Measurements from ENCODE around the gene FANK1. TPM values are rescaled to one million over a fixed set of nuclear protein-coding genes. Genes with fewer than 3 reads are reported as not detected.
A peak's percentile ranks its signal among the peaks of the same experiment; 100 is the strongest.
"Not testable (repeated sequence)": the region's sequence is repeated elsewhere in the genome, so short reads cannot be mapped to it uniquely, and the experiment has no call there.

Gene FANK1
- total RNA-seq, 1 donor from 2014 or later: 11.4 TPM

- no peak for DNase-seq (ENCODE audit: extremely low read depth, low read depth, low spot score)
Observed at GRCh38 chr10:125926247-125926646, 29.9 kb downstream of the FANK1 start.

DNA sequence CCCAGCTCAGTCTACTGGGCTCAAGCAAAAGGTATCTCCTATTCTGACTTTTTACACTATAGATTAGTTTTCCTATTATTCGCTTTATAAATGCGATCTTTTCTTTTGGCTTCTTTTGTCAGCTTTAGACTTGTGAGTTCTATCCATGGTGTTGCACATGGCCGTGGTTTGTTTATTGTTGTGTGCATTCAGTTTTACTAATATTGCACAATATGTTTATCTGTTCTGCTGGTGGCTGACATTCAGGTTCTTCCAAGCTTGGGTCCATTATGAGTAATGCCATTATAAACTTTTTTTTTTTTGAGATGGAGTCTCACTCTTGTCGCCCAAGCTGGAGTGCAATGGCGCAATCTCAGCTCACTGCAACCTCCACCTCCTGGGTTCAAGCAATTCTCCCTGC lies 30.9 kb downstream of the FANK1 start:
- DNase-seq (ENCODE audit: extremely low read depth, low read depth, low spot score): not testable (repeated sequence)

GRCh38 chr10:125928928-125929585 lies 32.7 kb downstream of the FANK1 start:
- no peak for DNase-seq (ENCODE audit: extremely low read depth, low read depth, low spot score)

GRCh38 chr10:125929618-125930017 lies 33.3 kb downstream of the FANK1 start:
- DNase-seq (ENCODE audit: extremely low read depth, low read depth, low spot score): no peak

GRCh38 chr10:125933693-125934092 lies 37.3 kb downstream of the FANK1 start:
- no peak for DNase-seq (ENCODE audit: extremely low read depth, low read depth, low spot score)

- DNase-seq (ENCODE audit: extremely low read depth, low read depth, low spot score): no peak
Observed at GRCh38 chr10:125936331-125936730, 40.0 kb downstream of the FANK1 start.

DNA sequence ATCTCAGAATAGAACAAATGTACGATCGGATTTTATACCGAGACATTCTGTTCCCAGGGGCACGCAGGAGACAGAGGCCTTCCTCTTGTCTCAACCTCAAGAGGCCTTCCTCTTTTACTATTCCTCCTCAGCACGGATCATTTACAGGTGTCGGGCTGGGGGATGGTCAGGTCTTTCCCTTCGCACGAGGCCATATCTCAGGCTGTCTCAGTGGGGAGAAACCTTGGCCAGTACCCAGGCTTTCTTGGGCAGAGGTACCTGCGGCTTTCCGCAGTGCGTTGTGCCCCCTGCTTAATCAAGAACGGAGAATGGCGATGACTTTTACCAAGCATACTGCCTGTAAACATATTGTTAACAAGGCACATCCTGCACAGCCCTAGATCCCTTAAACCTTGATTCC lies 44.2 kb downstream of the FANK1 start:
- DNase-seq (ENCODE audit: extremely low read depth, low read depth, low spot score): no peak

GRCh38 chr10:125951290-125951689 lies 54.9 kb downstream of the FANK1 start:
- DNase-seq (ENCODE audit: extremely low read depth, low read depth, low spot score): no peak

GRCh38 chr10:125953778-125954385 lies 57.5 kb downstream of the FANK1 start:
- no peak for DNase-seq (ENCODE audit: extremely low read depth, low read depth, low spot score)

GRCh38 chr10:125955766-125956165 lies 59.4 kb downstream of the FANK1 start:
- no peak for DNase-seq (ENCODE audit: extremely low read depth, low read depth, low spot score)

GRCh38 chr10:125961743-125962142 lies 65.4 kb downstream of the FANK1 start:
- DNase-seq (ENCODE audit: extremely low read depth, low read depth, low spot score): no peak

GRCh38 chr10:125962200-125962599 lies 65.8 kb downstream of the FANK1 start:
- no peak for DNase-seq (ENCODE audit: extremely low read depth, low read depth, low spot score)

DNA sequence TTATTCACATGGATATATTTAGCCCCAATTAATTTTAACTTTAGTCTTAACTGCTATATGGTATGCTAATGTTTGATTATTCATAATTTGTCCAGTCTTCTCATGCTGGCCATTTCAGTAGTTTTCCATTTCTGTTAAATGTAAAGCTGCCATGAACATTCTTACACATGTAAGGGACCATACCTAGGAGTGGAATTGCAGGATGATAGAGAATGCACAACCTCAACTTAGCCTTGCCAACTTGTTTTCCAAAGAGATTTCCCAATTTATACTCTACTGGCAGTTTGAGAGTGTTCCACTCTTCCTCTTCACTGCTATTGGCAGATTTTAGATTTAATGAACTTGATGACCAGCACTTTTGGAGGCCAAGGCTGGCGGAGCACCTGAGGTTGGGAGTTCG lies 68.2 kb downstream of the FANK1 start:
- no peak for DNase-seq (ENCODE audit: extremely low read depth, low read depth, low spot score)

DNA sequence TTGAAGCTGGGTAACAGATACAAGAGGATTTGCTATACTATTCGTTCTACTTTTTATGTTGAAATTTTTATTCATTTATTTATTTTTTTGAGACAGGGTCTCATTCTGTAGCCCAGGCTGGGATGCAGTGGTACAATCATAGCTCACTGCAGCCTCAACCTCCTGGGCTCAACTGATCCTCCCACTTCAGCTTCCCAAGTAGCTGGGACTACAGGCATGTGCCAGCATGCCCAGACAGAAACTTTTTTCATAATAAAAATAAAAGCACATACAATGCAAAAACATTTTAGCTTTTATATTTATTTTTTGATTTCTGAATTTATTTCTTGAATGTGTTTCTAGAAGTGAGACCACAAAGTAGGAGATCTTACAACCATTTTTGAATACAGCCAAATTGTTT lies 71.2 kb downstream of the FANK1 start:
- DNase-seq (ENCODE audit: extremely low read depth, low read depth, low spot score): no peak

DNA sequence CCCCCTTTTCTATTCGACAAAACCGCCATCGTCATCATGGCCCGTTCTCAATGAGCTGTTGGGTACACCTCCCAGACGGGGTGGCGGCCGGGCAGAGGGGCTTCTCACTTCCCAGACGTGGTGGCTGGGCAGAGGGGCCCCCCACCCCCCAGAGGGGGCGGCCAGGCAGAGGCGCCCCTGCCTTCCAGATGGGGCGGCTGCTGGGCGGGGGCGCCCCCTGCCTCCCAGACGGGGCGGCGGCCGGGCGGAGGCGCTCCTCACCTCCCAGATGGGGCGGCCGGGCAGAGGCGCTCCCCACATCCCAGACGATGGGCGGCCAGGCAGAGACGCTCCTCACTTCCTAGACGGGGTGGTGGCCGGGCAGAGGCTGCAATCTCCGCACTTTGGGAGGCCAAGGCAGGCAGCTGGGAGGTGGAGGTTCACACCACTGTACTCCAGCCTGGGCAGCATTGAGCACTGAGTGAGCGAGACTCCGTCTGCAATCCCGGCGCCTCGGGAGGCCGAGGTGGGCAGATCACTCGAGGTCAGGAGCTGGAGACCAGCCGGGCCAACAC lies 73.8 kb downstream of the FANK1 start:
- DNase-seq (ENCODE audit: extremely low read depth, low read depth, low spot score): not testable (repeated sequence)

- no peak for DNase-seq (ENCODE audit: extremely low read depth, low read depth, low spot score)
Observed at GRCh38 chr10:125976960-125977605, 80.7 kb downstream of the FANK1 start.

GRCh38 chr10:125979976-125980375 lies 83.6 kb downstream of the FANK1 start:
- DNase-seq (ENCODE audit: extremely low read depth, low read depth, low spot score): no peak

DNA sequence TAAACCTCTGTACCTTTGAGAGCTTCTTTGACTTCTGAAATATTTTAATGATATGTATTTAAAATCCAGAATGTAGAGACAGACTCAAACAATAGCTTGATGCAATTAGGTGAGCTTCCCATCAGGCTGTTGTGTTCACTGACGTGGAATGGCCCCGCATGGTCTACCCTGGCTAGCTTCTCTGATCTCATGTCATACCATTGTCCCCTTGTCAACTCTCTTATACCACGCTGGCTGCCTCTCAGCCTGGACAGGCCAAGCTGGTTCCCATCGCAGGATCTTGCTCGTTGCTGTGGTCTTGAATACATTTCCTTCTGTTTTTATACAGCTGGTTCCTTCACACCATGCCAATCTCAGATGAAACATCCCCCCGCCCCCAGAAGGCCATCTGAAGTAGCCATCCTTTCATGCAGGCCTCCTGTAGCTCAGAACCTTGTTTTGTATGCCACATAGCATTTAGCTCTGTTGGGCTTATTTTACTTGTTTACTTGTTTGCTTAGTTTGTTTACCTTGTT lies 84.2 kb downstream of the FANK1 start:
- no peak for DNase-seq (ENCODE audit: extremely low read depth, low read depth, low spot score)

DNA sequence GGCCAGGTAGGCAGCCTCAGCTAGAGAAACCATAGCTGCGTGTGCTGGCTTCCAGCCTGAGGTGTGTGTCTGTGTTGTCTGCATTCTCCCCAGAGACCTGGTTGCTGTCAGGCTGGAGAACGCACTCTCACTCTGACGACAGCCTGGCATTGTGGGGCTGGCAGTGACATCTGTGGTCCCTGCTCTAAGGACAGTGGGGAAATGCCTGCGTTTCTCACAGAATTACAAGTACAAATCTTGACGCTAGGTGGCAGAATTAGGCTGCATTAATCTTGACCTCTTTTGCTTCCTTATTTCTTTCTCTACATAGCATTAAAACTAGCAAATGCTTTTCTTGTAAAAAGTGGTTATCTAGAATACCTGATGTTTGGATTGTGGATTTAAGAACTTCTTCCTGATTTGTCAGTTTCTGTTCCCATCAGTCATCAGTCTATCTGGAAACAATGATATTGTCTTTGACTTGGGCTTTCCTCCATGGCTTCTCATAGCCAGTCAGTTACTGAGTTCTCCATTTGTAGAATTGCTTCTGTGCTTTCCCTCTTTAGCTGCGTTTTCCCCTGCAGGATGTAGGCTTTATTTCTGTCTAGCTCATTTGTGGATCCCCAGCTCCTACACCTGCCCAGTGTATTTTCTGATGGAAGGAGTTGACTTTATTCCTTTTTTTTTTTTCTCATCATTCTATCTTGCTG lies 86.0 kb downstream of the FANK1 start:
- DNase-seq (ENCODE audit: extremely low read depth, low read depth, low spot score): peak; percentile 56

DNA sequence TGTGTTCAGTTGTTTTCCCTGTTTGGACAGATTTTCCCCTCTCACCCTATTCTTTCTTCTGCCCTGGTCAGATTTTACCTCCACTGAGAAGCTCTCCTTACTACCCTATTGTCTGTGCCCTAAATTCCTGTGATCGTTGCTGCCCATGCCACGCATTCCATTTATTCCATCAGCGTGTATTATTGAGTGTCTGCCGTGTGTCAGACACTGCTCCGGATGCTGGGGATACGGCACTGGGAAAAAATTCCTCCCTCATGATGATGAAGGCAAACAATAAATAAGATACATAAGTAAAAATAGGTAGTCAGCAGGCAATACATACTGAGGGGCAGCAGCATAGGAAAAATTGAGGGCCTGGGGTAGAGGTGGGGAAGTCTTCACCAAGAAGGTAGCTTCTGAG lies 86.8 kb downstream of the FANK1 start:
- no peak for DNase-seq (ENCODE audit: extremely low read depth, low read depth, low spot score)

GRCh38 chr10:125983656-125984055 lies 87.3 kb downstream of the FANK1 start:
- no peak for DNase-seq (ENCODE audit: extremely low read depth, low read depth, low spot score)

All from glomerular endothelial cell (primary cell).